AG04449 (cell line): ENCODE results near the gene RCAN3.

Source experiments
- CTCF ChIA-PET: fragments of 350-600 bp; formaldehyde crosslinking; extraction: SDS; loops from one replicate; lab custom pipeline; 2021; ENCODE audit warnings: antibody characterized with exemption; lab: Yijun Ruan, JAX
- POLR2A ChIA-PET: fragments of 400-600, 350-600 bp; formaldehyde crosslinking; extraction: SDS; loops from one replicate; lab custom pipeline; 2020; ENCODE audit warnings: antibody characterized with exemption, inconsistent platforms; lab: Yijun Ruan, JAX
- DNase-seq: peaks from one replicate; pipeline ENCODE4 v3.0.0-alpha.2; 2010; ENCODE audit warnings: low read depth, low spot score
- H3K4me3 ChIP-seq: 2 replicates; pipeline ENCODE4 v1.5.1; 2011; ENCODE audit warnings: low read depth, mild to moderate bottlenecking, control low read depth, low read length
- TF ChIP-seq, protein P1 (sequence below): IDR thresholded peaks from one replicate; pipeline ENCODE4 v1.5.1; 2011; ENCODE audit warnings: mild to moderate bottlenecking, moderate library complexity, low read length, control low read depth, inconsistent platforms; ENCODE audit not compliant: insufficient read depth; ENCODE audit errors: missing control alignments

RCAN3 gene

GRCh38 chr1:24472527-24473251, 29.9 kb upstream of the RCAN3 start:
- no peak for DNase-seq
- TF ChIP-seq, protein P1, sequence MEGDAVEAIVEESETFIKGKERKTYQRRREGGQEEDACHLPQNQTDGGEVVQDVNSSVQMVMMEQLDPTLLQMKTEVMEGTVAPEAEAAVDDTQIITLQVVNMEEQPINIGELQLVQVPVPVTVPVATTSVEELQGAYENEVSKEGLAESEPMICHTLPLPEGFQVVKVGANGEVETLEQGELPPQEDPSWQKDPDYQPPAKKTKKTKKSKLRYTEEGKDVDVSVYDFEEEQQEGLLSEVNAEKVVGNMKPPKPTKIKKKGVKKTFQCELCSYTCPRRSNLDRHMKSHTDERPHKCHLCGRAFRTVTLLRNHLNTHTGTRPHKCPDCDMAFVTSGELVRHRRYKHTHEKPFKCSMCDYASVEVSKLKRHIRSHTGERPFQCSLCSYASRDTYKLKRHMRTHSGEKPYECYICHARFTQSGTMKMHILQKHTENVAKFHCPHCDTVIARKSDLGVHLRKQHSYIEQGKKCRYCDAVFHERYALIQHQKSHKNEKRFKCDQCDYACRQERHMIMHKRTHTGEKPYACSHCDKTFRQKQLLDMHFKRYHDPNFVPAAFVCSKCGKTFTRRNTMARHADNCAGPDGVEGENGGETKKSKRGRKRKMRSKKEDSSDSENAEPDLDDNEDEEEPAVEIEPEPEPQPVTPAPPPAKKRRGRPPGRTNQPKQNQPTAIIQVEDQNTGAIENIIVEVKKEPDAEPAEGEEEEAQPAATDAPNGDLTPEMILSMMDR: no peak
- POLR2A ChIA-PET: interaction anchor here (0.7 kb wide), 1 partner anchor 56 kb away, joined by 8 read pairs; no protein-coding TSS in a partner anchor
- no peak overlapping the region for H3K4me3 ChIP-seq
- CTCF ChIA-PET: interaction anchor here (1.3 kb wide), 1 partner anchor 81 kb away, joined by 3 read pairs; no protein-coding TSS in a partner anchor

DNA sequence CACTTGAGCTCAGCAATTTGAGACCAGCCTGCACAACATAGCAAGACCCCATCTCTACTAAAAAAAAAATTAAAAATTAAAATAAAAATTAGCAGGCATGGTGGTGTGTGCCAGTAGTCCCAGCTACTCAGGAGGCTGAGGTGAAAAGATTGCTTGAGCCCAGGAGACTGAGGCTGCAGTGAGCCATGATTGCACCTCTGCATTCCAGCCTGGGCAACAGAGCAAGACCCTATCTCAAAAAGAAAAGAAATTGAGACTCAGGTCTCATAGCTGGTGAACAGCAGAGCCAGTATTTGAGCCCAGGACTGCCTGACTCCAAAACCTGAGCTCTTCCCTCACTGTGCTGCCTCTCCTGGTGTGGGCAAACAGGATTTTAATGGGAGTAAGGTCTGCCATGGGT, 28.4 kb upstream of the RCAN3 start:
- CTCF ChIA-PET: interaction anchor here (1.1 to 1.3 kb wide), 2 partner anchors 82 to 83 kb away, joined by 3 read pairs; no protein-coding TSS in a partner anchor
- POLR2A ChIA-PET: no interaction called here
- H3K4me3 ChIP-seq: no peak overlapping the region
- TF ChIP-seq, protein P1: no peak
- no peak for DNase-seq

DNA sequence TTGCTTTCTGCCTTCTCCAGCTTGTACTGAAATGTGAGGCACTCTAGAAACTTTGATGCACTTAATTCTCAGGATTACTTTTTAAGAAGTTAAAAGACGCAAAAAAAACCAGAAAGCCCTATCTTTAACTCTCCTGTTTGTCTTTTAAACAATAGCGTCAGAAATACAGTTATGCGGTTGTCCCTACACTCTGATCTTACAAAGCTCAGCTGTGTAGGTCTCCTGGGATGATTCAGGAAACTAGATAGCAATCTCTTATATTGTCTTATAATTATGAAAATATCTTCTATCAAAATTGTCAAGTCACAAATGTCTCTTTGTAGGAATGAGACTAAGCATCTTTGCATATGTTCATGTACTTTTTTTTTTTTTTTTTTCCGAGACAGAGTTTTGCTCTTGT, 26.9 kb upstream of the RCAN3 start:
- no peak overlapping the region for H3K4me3 ChIP-seq
- TF ChIP-seq, protein P1: no peak
- no peak for DNase-seq
- ChIA-PET CTCF (interaction anchor here (1.8 kb wide), 1 partner anchor 60 kb away, joined by 4 read pairs; the partner anchor contains the start of gene NIPAL3), POLR2A (no interaction called here)

DNA sequence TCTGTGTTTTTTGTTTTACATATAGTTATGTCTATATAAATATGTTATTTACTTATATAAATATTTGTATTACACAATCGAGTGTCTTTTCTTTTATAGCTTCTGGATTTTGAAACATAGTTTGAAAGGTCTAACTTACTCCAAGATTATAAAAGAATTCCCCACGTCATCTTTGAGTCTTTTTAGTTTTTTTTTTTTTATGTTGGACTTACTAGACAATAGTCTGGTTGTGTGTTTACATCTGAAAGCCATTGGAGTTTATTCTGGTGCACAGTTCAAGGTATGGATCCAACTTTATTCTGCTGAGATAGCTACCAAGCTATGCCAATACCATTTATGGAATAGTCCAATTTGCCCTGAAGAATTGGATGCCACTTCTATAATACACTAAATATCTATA, 26.1 kb upstream of the RCAN3 start:
- ChIA-PET POLR2A (no interaction called here), CTCF (interaction anchor here (1.0 to 2.7 kb wide), 4 partner anchors 11 to 61 kb away, joined by 3 to 10 read pairs (median 4); partner anchors contain the start of gene NIPAL3)
- no peak overlapping the region for H3K4me3 ChIP-seq
- TF ChIP-seq, protein P1: no peak
- no peak for DNase-seq

DNA sequence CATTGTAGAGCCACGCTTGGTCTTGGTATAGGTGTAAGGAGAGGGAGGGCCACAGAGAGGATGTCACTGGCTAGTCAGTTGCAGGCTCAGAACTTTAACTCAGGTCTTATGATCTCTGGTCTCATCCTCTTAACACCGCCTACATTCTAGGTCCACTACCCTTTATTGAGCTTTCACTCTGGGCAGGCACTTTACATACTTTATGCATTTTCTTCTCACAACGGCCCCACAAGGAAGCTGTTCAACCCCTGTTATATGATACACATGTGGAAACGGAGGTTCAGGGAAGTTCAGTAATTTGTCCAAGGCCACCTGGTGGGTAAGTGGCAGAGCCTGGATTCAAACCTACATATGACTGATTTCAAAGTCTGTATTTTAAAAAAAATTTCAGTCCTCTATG, 25.3 kb upstream of the RCAN3 start:
- CTCF ChIA-PET: interaction anchor here (1.0 to 2.7 kb wide), 4 partner anchors 12 to 62 kb away, joined by 3 to 10 read pairs (median 4); partner anchors contain the start of gene NIPAL3
- POLR2A ChIA-PET: no interaction called here
- TF ChIP-seq, protein P1: no peak
- H3K4me3 ChIP-seq: no peak overlapping the region
- DNase-seq: no peak

- TF ChIP-seq, protein P1: no peak
- ChIA-PET POLR2A (no interaction called here), CTCF (interaction anchor here (1.1 to 2.2 kb wide), 4 partner anchors 10 to 331 kb away, joined by 3 to 16 read pairs (median 4); no protein-coding TSS in a partner anchor)
- H3K4me3 ChIP-seq: no peak overlapping the region
- DNase-seq: no peak
These were observed 21.5 kb upstream of the RCAN3 start for GRCh38 chr1:24481101-24481500.
